DND-41 (cell line): ENCODE measurements around the gene DNAH11.

Experiments
- CTCF ChIP-seq: IDR thresholded peaks from 2 replicates; pipeline ENCODE4 v1.5.1; 2012; ENCODE audit warnings: borderline replicate concordance, low read length, moderate library complexity, mild to moderate bottlenecking; ENCODE audit not compliant: poor library complexity, severe bottlenecking; ENCODE audit errors: extremely low read depth
- EZH2 ChIP-seq: IDR thresholded peaks from 3 replicates; pipeline ENCODE4 v1.6.1; 2012; ENCODE audit warnings: borderline replicate concordance, low read depth, mild to moderate bottlenecking, moderate library complexity, low read length, inconsistent platforms; ENCODE audit not compliant: severe bottlenecking

- TF ChIP-seq CTCF (no peak), EZH2 (no peak)
Observed at GRCh38 chr7:21730399-21730798, 187.6 kb downstream of the DNAH11 start.
